GM21390 (cell line): ENCODE data around the gene SDR9C7.
"Not testable (repeated sequence)": the region's sequence is repeated elsewhere in the genome, so short reads cannot be mapped to it uniquely, and the experiment has no call there.

Source experiments
- ATAC-seq: cut with Tn5 transposase; IDR thresholded peaks from one replicate; pipeline ENCODE4 v1.9.1; 2021; ENCODE audit not compliant: unreplicated experiment

Gene SDR9C7

GRCh38 chr12:56918139-56918538 lies 16.1 kb downstream of the SDR9C7 start:
- ATAC-seq, result not testable (repeated sequence)

DNA sequence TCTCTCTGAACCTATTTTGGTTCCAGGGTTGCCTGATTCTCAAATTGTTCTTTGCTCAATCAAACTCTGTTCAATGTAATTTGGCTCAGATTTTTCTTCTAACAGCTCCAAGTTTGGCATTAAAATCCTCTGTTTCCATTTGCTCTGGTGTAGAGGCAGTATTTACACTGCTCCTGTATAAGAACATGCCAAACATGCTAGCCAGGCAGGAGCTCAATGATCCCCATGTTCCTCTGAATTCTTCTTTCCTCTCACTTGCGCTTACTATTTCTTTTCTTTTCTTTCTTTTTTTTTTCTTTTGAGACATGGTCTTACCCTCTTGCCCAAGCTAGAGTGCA lies 17.2 kb downstream of the SDR9C7 start:
- ATAC-seq, result no peak

GRCh38 chr12:56916296-56916995 lies 17.8 kb downstream of the SDR9C7 start:
- no peak for ATAC-seq

DNA sequence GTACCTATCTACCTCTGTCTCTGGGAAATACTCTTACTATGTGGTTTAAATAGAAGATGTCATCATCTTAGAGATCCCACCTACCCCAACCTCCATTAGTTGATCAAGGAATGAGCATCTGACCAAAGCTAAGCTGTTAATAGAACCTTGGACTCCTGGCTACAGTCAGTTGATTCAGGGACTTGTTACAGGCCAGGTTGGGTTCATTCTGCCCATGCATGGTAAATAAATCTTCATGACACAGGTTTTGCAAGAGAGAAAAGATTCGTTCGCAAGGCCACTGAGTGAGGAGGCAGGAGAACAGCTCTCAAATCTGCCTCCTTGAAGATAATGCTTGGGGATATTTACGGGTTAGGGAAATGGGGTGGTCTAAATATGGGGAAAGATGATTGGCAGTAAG lies 19.5 kb downstream of the SDR9C7 start:
- ATAC-seq, result no peak

DNA sequence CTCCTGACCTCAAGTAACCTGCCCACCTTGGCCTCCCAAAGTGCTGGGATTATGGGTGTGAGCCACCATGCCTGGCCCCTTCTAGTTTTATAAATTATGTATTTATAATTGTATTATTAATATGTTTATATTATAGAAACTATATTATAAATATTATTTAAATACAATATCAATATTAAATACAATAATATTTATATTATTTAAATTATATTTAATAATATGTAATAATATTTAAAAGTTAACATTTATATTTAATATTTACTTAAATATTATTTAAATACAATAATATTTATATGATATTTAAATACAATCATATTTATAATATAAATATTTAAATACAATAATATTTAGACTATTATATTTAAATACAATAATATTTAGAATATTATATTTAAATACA lies 20.0 kb downstream of the SDR9C7 start:
- no peak for ATAC-seq

GRCh38 chr12:56909403-56909802 lies 24.8 kb downstream of the SDR9C7 start:
- not testable (repeated sequence) for ATAC-seq

- no peak for ATAC-seq
Measured at GRCh38 chr12:56908136-56908535, 26.1 kb downstream of the SDR9C7 start.

DNA sequence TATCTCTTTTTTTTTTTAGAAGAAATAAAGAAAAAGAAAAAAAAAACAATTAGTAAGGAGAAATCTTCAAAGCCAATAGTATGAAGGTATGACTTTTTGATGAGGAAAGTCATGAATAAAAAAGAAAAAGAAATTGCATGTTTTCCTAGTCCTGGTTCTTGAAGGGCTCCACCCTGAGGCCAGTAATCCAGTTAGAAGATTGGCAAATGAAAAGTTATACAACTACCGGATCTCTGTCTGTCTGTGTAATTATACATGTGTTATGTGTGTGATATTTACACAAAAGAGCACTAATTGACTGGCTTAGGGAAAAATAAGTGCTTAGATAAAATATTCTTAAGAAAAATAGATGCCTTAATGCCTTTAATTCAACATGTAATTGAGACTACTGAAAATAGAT lies 28.4 kb downstream of the SDR9C7 start:
- no peak for ATAC-seq

DNA sequence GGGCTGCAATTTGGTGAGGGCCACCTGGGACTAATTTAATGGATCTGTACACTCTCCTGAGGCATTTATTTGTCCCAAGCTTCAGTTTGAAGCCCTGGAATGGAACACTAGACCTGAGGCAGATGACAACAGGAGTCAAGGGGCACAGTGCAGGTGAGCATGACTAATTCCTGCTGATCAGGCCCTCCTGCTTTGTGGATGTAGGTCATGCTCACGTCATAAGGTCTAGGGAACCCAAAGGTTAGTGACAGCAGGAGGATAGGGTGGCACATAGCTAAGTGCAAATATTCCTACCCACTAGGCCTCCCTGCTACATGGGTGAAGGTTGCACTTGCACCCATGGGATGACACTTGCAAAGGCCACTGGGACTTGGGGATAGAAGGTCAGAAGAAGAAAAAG lies 30.8 kb downstream of the SDR9C7 start:
- no peak for ATAC-seq

DNA sequence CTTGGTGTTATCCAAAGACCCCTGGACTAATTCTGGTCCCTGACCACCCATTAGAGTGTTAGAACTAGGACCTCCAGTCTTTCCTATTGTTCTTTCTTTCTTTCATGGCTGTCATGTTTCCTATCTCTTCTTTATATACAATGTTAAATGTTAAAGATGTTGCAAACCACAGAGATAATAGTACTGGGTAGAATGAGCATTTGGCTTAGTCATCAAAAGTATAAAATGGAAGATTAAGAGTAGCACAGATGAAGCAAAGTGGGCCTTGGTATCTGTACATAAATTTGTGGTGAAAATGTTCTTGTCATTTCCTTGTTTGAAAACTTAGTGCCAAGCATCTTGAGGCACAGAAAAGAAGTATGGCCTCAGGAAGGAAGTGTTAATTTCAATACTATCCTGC lies 32.9 kb downstream of the SDR9C7 start:
- not testable (repeated sequence) for ATAC-seq

- no peak for ATAC-seq
Measured at GRCh38 chr12:56900583-56900982, 33.6 kb downstream of the SDR9C7 start.

- ATAC-seq, result no peak
Measured at GRCh38 chr12:56898938-56899337, 35.3 kb downstream of the SDR9C7 start.

GRCh38 chr12:56897844-56898361 lies 36.3 kb downstream of the SDR9C7 start:
- ATAC-seq, result no peak

GRCh38 chr12:56896082-56896481 lies 38.1 kb downstream of the SDR9C7 start:
- ATAC-seq, result no peak

GRCh38 chr12:56894698-56895368 lies 39.4 kb downstream of the SDR9C7 start:
- ATAC-seq, result no peak

- not testable (repeated sequence) for ATAC-seq
Measured at GRCh38 chr12:56891885-56892284, 42.3 kb downstream of the SDR9C7 start.

- no peak for ATAC-seq
Measured at GRCh38 chr12:56886319-56886718, 47.9 kb downstream of the SDR9C7 start.

DNA sequence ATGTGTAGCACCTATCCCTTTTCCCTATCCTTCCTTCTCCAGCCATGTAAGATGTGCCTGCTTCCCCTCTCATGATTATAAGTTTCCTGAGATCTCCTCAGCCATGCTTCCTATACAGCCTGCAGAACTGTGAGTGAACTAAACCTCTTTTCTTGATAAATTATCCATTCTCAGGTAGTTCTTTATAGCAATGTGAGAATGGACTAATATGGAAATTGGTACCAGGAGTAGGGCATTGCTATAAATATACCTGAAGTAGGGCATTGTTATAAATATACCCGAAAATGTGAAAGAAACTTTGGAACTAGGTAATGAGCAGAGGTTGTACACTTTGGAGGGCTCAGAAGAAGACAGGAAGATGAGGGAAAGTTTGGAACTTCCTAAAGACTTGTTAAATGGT lies 48.9 kb downstream of the SDR9C7 start:
- no peak for ATAC-seq

GRCh38 chr12:56884421-56884820 lies 49.8 kb downstream of the SDR9C7 start:
- ATAC-seq, result no peak

DNA sequence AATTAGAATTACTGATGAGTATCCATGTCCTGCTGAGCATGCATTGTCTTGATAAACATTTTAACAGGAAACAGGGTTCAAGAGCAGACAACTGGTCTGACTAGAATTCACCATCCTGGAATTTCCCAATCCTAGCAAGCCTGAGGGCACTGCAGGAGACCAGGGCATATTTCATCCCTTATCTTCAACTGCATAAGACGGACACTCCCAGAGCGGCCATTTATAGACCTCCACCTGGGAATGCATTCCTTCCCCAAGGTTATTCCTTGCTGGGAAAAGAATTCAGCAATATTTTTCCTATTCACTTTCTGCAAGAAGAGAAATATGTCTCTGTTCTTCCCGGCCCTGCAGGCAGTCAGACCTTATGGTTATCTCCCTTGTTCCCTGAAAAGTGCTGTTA lies 51.8 kb downstream of the SDR9C7 start:
- ATAC-seq, result not testable (repeated sequence)

DNA sequence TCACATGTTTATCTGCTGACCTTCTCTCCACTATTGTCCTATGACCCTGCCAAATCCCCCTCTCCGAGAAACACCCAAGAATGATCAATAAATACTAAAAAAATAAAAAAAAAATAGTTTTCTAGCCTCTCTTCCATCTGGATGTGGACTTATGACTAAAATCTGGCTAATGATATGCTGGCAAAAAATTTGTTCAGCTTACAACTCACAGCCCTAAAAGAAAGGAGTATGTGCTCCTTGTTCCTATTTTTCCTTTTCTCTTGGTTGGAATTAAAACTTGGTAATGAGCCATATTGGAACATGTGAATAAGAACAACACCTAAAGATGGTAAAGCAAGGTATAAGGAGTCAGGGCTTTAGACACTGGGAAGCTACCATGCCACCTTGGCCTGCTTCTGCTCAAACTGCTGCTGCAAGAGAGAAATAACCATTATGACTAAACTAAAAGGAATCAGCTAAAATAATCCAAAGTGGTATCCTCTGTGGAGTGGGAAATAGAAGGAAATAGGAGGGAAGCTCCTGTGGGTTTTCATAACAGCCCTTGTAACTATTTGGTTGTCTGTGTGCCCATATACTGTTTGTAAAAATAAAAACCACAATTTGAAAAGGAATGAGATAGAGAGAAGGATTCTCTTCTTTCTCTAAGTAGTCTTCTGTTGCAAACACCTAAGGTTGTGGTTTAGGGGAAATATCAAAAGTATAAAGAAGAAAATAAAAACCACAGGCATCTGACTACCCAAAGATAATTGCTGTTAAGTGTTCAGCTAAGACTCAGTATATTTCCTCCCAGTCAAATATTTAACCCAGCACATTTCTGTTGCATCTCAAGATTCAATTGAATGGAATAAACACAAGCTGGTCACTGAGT lies 53.8 kb downstream of the SDR9C7 start:
- ATAC-seq, result no peak
